ENCODE results near the gene LSP1. TPM values are rescaled to one million over a fixed set of nuclear protein-coding genes. Genes with fewer than 3 reads are reported as not detected.

LSP1 gene
- total and polyA plus RNA-seq, 2 of the 13 experiments (the other 11 are each of a cell fraction or from before 2014, with no cell fraction given): 0.59 to 1.00 TPM

DNA sequence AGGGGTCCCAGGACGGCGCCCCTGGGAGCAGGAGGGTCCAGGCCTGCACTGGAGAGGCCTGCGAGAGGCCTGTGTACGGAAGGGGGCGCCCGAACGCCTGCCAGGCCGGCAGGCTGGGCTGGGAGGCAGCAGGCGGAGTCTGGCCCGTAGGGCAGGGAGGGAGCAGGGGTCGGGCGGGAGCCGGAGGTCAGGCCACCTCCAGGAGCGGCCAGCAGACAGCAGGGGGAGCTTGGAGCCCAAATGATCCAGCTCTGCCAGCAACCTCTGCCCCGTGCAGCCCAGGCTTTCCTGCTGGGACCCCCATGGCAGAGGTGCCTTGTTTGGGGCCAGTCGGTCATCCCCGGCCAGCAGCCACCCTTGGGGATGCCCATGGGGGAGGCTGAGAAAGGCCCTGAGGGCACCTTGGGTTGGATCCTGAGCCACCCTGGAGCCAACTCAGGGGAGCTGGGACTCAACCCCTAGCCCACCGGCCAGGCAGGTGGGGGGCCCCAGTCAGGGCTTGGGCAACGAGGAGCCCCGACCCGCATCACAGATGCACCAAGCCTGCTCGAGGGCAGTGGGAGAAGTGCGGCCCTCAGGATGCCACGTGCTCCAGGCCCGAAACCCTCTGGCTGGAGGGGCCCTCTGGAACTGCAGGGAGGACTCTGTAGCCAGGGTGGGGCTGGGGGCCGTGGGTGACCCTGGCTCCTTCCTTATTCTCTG lies 27.7 kb upstream of the LSP1 start (continued):
- TF ChIP-seq ZNF691 (CRISPR knock-in tag; IDR thresholded peaks at IDR 0.05; ENCODE audit: borderline replicate concordance, low read depth) (peak; percentile 87; the same call in 1 of the 2 replicates), ZFYVE20 (CRISPR knock-in tag; IDR thresholded peaks at IDR 0.05; ENCODE audit: borderline replicate concordance, low read depth) (no peak), ZNF274 (CRISPR knock-in tag; IDR thresholded peaks at IDR 0.05) (peak; percentile 84), SMARCE1 (IDR thresholded peaks at IDR 0.05; ENCODE audit: borderline replicate concordance) (no peak), MBD4 (IDR thresholded peaks at IDR 0.05; ENCODE audit: borderline replicate concordance, low read length) (no peak), PLRG1 (conservative IDR thresholded peaks at IDR 0.05) (no peak), SATB2 (CRISPR knock-in tag; IDR thresholded peaks at IDR 0.05) (no peak), RNF2 (conservative IDR thresholded peaks at IDR 0.05; ENCODE audit: low read depth) (no peak), MAFF (IDR thresholded peaks at IDR 0.05; ENCODE audit: low read depth, low read length) (no peak), PHF5A (CRISPR knock-in tag; IDR thresholded peaks at IDR 0.05; ENCODE audit: low read depth, unreplicated experiment) (no peak), ZNF256 (CRISPR knock-in tag; conservative IDR thresholded peaks at IDR 0.05) (0 out of 2 replicates have a peak, but pooled peaks have one; percentile 35), SETDB1 (CRISPR knock-in tag; IDR thresholded peaks at IDR 0.05; ENCODE audit: borderline replicate concordance) (no peak), ZNF382 (CRISPR knock-in tag; IDR thresholded peaks at IDR 0.05; ENCODE audit: borderline replicate concordance) (no peak), YEATS4 (CRISPR knock-in tag; IDR thresholded peaks at IDR 0.05; ENCODE audit: borderline replicate concordance) (peak; percentile 67; the same call in 1 of the 2 replicates), PITX1 (CRISPR knock-in tag; IDR thresholded peaks at IDR 0.05) (0 out of 2 replicates have a peak, but pooled peaks have one; percentile 43), ZNF790 (CRISPR knock-in tag; IDR thresholded peaks at IDR 0.05; ENCODE audit: borderline replicate concordance) (0 out of 2 replicates have a peak, but pooled peaks have one; percentile 61), TARDBP (CRISPR knock-in tag; IDR thresholded peaks at IDR 0.05) (no peak), ZNF143 (CRISPR knock-in tag; IDR thresholded peaks at IDR 0.05) (no peak)
- TF ChIP-seq, protein P1, sequence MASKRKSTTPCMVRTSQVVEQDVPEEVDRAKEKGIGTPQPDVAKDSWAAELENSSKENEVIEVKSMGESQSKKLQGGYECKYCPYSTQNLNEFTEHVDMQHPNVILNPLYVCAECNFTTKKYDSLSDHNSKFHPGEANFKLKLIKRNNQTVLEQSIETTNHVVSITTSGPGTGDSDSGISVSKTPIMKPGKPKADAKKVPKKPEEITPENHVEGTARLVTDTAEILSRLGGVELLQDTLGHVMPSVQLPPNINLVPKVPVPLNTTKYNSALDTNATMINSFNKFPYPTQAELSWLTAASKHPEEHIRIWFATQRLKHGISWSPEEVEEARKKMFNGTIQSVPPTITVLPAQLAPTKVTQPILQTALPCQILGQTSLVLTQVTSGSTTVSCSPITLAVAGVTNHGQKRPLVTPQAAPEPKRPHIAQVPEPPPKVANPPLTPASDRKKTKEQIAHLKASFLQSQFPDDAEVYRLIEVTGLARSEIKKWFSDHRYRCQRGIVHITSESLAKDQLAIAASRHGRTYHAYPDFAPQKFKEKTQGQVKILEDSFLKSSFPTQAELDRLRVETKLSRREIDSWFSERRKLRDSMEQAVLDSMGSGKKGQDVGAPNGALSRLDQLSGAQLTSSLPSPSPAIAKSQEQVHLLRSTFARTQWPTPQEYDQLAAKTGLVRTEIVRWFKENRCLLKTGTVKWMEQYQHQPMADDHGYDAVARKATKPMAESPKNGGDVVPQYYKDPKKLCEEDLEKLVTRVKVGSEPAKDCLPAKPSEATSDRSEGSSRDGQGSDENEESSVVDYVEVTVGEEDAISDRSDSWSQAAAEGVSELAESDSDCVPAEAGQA (IDR thresholded peaks at IDR 0.05; ENCODE audit: low read depth): no peak
- TF ChIP-seq, protein P1 (CRISPR knock-in tag; IDR thresholded peaks at IDR 0.05; ENCODE audit: borderline replicate concordance): no peak
- TF ChIP-seq, protein P2, sequence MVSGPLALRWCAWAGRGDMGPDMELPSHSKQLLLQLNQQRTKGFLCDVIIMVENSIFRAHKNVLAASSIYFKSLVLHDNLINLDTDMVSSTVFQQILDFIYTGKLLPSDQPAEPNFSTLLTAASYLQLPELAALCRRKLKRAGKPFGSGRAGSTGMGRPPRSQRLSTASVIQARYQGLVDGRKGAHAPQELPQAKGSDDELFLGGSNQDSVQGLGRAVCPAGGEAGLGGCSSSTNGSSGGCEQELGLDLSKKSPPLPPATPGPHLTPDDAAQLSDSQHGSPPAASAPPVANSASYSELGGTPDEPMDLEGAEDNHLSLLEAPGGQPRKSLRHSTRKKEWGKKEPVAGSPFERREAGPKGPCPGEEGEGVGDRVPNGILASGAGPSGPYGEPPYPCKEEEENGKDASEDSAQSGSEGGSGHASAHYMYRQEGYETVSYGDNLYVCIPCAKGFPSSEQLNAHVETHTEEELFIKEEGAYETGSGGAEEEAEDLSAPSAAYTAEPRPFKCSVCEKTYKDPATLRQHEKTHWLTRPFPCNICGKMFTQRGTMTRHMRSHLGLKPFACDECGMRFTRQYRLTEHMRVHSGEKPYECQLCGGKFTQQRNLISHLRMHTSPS (CRISPR knock-in tag; IDR thresholded peaks at IDR 0.05; ENCODE audit: low read depth): no peak

Measured in HepG2 (cell line).